ENCODE results near the gene HDHD2.
"Not testable (repeated sequence)": the region's sequence is repeated elsewhere in the genome, so short reads cannot be mapped to it uniquely, and the experiment has no call there.

The HDHD2 gene

GRCh38 chr18:47150029-47150823 is at the start of gene HDHD2:
HDHD2 (minus strand) TSS chr18:47150500; CDS start chr18:47136439, 14,061 bp downstream.
- DNase-seq, result peak; percentile 79

GRCh38 chr18:47195961-47196360 is 45.7 kb upstream of the HDHD2 start:
- DNase-seq, result not testable (repeated sequence)

- no peak for DNase-seq
These were observed 41.7 kb upstream of the HDHD2 start for GRCh38 chr18:47191961-47192360.

GRCh38 chr18:47187721-47188120 is 37.4 kb upstream of the HDHD2 start:
- DNase-seq, result no peak

GRCh38 chr18:47184419-47185050 is 34.2 kb upstream of the HDHD2 start:
- no peak for DNase-seq

GRCh38 chr18:47182156-47182555 is 31.9 kb upstream of the HDHD2 start:
- not testable (repeated sequence) for DNase-seq

GRCh38 chr18:47180765-47181164 is 30.5 kb upstream of the HDHD2 start:
- DNase-seq, result no peak

- no peak for DNase-seq
These were observed 29.2 kb upstream of the HDHD2 start for GRCh38 chr18:47179520-47179919.

- peak; percentile 90 for DNase-seq
These were observed 25.7 kb upstream of the HDHD2 start, which contains the start of gene IER3IP1 for GRCh38 chr18:47175898-47176575. IER3IP1 (minus strand) TSS chr18:47176364; CDS start chr18:47176277, 87 bp downstream.

GRCh38 chr18:47175283-47175897 is 25.1 kb upstream of the HDHD2 start:
- DNase-seq, result no peak

- no peak for DNase-seq
These were observed 24.3 kb upstream of the HDHD2 start for GRCh38 chr18:47174545-47175116.

- DNase-seq, result no peak
These were observed 22.2 kb upstream of the HDHD2 start for GRCh38 chr18:47172476-47172875.

GRCh38 chr18:47168913-47169312 is 18.6 kb upstream of the HDHD2 start:
- no peak for DNase-seq

GRCh38 chr18:47168509-47168908 is 18.2 kb upstream of the HDHD2 start:
- no peak for DNase-seq

GRCh38 chr18:47166294-47166693 is 16.0 kb upstream of the HDHD2 start:
- no peak for DNase-seq

GRCh38 chr18:47163241-47163640 is 12.9 kb upstream of the HDHD2 start:
- no peak for DNase-seq

GRCh38 chr18:47160256-47160655 is 10.0 kb upstream of the HDHD2 start:
- DNase-seq, result no peak

GRCh38 chr18:47158404-47158803 is 8.1 kb upstream of the HDHD2 start:
- not testable (repeated sequence) for DNase-seq

GRCh38 chr18:47151439-47151838 is 1.1 kb upstream of the HDHD2 start:
- no peak for DNase-seq

GRCh38 chr18:47150824-47151366 is 595 bp upstream of the HDHD2 start:
- no peak for DNase-seq

- no peak for DNase-seq
These were observed 757 bp downstream of the HDHD2 start for GRCh38 chr18:47149457-47150028.

GRCh38 chr18:47146206-47146605 is 4.1 kb downstream of the HDHD2 start:
- no peak for DNase-seq

Measured in activated naive CD4-positive, alpha-beta T cell treated with anti-CD3 and anti-CD28 coated beads, Interleukin-2, amount 50 U/mL, for 16 hours (primary cell).